ENCODE data around the gene CMTM5.
"Not testable (repeated sequence)": the region's sequence is repeated elsewhere in the genome, so short reads cannot be mapped to it uniquely, and the experiment has no call there.

The CMTM5 gene

DNA sequence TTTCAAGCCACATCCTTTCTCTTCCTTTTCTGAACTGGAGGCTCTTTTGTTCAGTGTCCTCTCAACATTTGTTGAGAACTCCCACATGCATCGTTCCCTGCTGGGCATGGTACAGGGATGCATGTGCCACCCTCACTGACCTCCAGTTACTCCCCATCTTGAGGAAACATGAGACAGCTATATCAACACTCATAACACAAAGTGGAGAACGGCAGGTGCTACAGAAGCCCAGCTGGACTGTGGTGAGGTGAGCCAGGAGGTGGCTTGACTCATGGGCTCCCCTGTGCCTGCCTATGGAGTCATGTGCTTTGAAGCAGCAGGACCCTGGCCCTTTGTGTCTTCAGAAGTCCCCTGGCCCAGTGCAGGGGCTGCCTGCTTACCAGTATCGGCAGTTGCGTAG, 21.5 kb downstream of the CMTM5 start:
- DNase-seq (ENCODE audit: low spot score) = no peak

DNA sequence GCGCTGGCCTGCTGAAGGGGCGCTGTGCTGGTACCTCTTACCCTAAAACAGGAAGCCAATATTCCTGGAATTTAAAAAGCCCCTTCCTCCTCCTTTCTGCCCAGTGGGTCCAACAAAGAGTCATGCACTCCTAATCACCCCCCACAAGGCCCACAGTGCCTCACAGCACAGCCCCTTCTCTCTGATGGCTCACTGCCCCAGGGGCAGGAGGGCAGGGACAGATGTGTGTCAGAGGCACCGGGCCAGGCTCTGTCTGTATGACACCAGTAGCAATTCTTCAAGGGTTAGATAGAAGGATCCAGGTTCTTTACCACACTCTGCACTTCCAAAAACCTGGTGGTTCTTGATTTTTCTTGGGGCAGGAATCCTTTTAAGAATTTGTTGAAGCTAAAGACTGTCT, 22.3 kb downstream of the CMTM5 start:
- no peak for DNase-seq (ENCODE audit: low spot score)

DNA sequence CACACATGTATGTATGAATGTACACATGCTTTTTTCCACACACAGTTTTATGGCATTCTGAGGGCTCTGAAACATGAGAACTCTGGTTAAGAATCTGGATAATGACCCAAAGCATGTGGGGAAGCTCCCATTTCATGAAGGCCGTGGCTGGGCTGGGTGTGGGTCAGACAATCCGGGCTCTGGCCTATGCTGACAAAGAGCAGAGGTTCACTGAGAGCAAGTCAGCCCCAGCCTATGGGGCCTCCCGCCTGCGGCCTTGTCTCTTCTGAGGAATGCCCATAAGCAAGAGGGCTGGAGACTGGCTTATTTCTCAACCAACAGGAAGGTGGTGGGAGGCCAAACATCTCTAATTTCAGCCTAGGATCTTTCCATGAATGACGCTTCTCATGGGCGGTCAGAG, 22.7 kb downstream of the CMTM5 start:
- DNase-seq (ENCODE audit: low spot score) = no peak

GRCh38 chr14:23400496-23401149, 23.8 kb downstream of the CMTM5 start:
- DNase-seq (ENCODE audit: low spot score) = not testable (repeated sequence)

DNA sequence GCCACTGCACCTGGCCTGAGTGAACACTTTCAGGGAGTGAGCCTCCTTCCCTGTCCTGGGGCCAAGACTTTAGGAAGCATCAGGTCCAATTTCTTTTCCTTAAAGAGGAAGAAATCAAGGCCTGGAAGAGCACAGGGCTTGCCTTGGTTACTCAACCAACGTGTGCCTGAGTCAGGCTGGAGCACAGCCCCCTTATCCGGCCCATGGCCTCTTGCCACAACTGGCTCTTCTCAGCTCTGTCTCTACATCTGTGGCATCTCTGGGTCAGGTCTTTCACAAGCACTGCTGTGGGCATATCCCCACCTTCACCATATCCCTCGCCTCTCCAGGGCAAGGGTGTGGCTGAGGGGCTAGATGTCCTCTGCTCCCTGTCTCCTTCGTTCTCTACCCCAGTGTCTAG, 24.4 kb downstream of the CMTM5 start:
- no peak for DNase-seq (ENCODE audit: low spot score)

- DNase-seq (ENCODE audit: low spot score) = no peak
Observed at GRCh38 chr14:23402296-23403138, 25.7 kb downstream of the CMTM5 start.

- DNase-seq (ENCODE audit: low spot score) = no peak
Observed at GRCh38 chr14:23403139-23403438, 26.2 kb downstream of the CMTM5 start.

DNA sequence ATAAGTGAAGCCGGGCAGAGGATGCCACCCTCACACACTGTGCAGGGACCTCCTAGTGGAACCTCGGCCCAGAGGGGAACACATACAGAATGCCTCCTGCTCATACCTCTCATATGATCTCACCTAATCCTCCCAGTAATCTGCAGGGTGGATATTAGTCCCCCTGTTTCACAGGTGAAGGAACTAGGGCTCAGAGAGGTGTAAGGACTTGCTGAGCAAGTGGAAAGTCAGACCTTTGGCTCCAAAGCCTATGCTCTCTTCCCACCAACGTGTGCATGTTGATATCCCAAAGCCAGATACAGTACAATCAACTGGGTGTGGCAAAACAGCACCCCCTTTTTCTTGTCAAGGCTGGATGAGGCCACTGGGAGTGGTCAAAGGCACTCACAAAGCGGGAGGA, 27.1 kb downstream of the CMTM5 start:
- no peak for DNase-seq (ENCODE audit: low spot score)

GRCh38 chr14:23404331-23404900, 27.6 kb downstream of the CMTM5 start:
- no peak for DNase-seq (ENCODE audit: low spot score)

DNA sequence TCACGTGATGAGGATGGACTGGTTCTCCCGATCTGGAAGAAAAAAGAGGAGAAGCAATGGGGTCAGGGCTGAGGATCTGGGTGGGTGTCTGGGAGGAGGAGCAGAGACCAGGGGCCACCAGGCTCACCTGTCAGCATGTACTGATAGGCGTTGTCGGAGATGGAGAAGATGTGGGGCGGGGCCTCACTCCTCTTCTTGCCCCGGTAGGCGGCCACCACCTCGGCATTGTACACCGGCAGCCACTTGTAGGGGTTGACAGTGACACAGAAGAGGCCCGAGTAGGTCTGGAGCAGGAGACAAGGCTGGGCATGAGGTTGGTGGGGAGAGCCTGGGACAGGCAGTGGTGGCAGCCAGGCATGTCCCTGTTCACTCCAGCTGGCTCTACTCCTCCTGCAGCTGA, 28.2 kb downstream of the CMTM5 start:
- DNase-seq (ENCODE audit: low spot score) = no peak

- no peak for DNase-seq (ENCODE audit: low spot score)
Observed at GRCh38 chr14:23405516-23406025, 28.7 kb downstream of the CMTM5 start.

- no peak for DNase-seq (ENCODE audit: low spot score)
Observed at GRCh38 chr14:23406244-23406643, 29.4 kb downstream of the CMTM5 start.

DNA sequence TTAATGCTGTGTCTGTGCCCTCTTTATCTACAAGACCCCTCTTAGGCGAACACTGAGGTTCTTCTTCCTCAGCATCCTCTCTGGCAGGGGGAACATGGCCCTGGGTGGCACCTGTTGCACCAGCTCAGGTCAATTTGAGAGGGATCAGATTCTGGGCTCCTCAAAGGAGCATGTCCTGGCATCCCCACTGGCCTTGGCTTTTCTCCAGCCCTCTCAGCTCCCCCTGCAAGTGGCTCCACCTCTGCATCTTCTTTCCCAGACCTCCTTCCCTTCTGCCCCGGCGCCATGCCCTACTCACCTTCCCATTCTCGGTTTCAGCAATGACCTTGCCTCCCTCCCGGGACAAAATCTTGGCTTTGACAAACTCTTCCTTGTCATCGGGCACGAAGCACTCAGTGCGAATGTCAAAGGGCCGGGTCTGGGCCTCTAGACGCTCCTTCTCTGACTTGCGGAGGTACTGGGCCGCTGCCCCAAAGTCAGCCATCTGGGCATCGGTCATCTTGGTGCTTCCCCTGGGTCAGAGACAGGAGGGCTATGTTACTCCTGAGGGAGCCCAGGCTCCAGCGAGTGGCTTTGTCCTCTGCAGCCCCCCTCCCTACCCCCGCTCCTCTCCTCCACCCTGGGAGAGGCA, 30.0 kb downstream of the CMTM5 start:
- DNase-seq (ENCODE audit: low spot score) = no peak

- DNase-seq (ENCODE audit: low spot score) = no peak
Observed at GRCh38 chr14:23407516-23408306, 30.9 kb downstream of the CMTM5 start, which contains the start of gene MYH6. Gene MYH6, minus strand, starts transcription at chr14:23408273. Its CDS starts 1,050 bp downstream, at chr14:23407223.

GRCh38 chr14:23408307-23408630, 31.4 kb downstream of the CMTM5 start:
- DNase-seq (ENCODE audit: low spot score) = no peak

GRCh38 chr14:23409475-23409874, 32.6 kb downstream of the CMTM5 start:
- no peak for DNase-seq (ENCODE audit: low spot score)

GRCh38 chr14:23409966-23410635, 33.3 kb downstream of the CMTM5 start:
- DNase-seq (ENCODE audit: low spot score) = no peak

GRCh38 chr14:23411563-23412525, 35.0 kb downstream of the CMTM5 start:
- no peak for DNase-seq (ENCODE audit: low spot score)

DNA sequence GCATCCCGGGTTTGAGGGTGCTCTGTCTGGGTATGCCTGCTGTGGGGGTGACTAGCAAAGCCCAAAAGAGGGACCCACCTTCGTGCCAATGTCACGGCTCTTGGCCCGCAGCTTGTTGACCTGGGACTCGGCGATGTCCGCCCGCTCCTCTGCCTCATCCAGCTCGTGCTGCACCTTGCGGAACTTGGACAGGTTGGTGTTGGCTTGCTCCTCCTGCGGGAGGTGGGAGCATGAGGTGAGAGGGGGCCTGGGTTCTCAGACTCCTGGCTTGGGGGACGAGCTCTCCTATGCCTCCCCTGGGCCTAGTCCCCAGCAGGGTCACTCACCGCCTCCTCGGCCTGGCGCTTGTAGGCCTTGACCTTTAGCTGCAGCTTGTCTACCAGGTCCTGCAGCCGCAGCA, 36.8 kb downstream of the CMTM5 start:
- no peak for DNase-seq (ENCODE audit: low spot score)

GRCh38 chr14:23414254-23414653, 37.4 kb downstream of the CMTM5 start:
- no peak for DNase-seq (ENCODE audit: low spot score)
